GM23338 (cell line): ENCODE results near the gene TNF. TPM values are rescaled to one million over a fixed set of nuclear protein-coding genes. Genes with fewer than 3 reads are reported as not detected.

ENCODE experiments used
- ATAC-seq: fragments of 200-7000 bp; cut with Tn5 transposase; 3 replicates; pipeline ENCODE4 v1.9.1; 2020
- DNase-seq: peaks from one replicate; pipeline ENCODE4 v3.0.0-alpha.2; 2015; ENCODE audit warnings: low spot score
- H2AFZ ChIP-seq: fragments of 200-600 bp; sonication (generic); 2 replicates; pipeline ENCODE4 v1.8.0; 2016; ENCODE audit warnings: antibody characterized with exemption, mild to moderate bottlenecking, moderate library complexity
- H3F3A ChIP-seq: fragments of 200-600 bp; sonication (generic); replicated peaks from 2 replicates; pipeline ENCODE4 v1.8.0; 2017; ENCODE audit warnings: antibody characterized with exemption, mixed run types, low read depth
- H3K27ac ChIP-seq: fragments of 200-600 bp; sonication (generic); 2 replicates; pipeline ENCODE4 v1.6.1; 2016; ENCODE audit warnings: low read depth
- H3K27me3 ChIP-seq: fragments of 200-600 bp; sonication (generic); 2 replicates; pipeline ENCODE4 v1.8.0; 2016; ENCODE audit warnings: mild to moderate bottlenecking, mixed run types, moderate library complexity; ENCODE audit not compliant: insufficient read depth
- H3K36me3 ChIP-seq: fragments of 200-600 bp; sonication (generic); 2 replicates; pipeline ENCODE4 v1.8.0; 2016; ENCODE audit warnings: mild to moderate bottlenecking; ENCODE audit not compliant: insufficient read depth
- H3K4me1 ChIP-seq: fragments of 200-600 bp; sonication (generic); 2 replicates; pipeline ENCODE4 v1.8.0; 2016; ENCODE audit warnings: mild to moderate bottlenecking, moderate library complexity; ENCODE audit not compliant: insufficient read depth
- H3K4me2 ChIP-seq: fragments of 200-600 bp; sonication (generic); 2 replicates; pipeline ENCODE4 v1.7.1; 2017; ENCODE audit warnings: mixed run types
- H3K4me3 ChIP-seq: fragments of 200-600 bp; sonication (generic); 2 replicates; pipeline ENCODE4 v1.6.1; 2016; ENCODE audit warnings: mixed run types
- H3K79me2 ChIP-seq: fragments of 200-600 bp; sonication (generic); replicated peaks from 2 replicates; pipeline ENCODE4 v1.8.0; 2017; ENCODE audit warnings: mild to moderate bottlenecking; ENCODE audit not compliant: insufficient read depth
- H3K9me2 ChIP-seq: fragments of 200-600 bp; sonication (generic); 2 replicates; pipeline ENCODE4 v1.8.0; 2017; ENCODE audit not compliant: insufficient read depth
- H4K20me1 ChIP-seq: fragments of 200-600 bp; sonication (generic); replicated peaks from 2 replicates; pipeline ENCODE4 v1.8.0; 2017; ENCODE audit warnings: mild to moderate bottlenecking; ENCODE audit not compliant: insufficient read depth
- H3K27ac Mint-ChIP-seq: 2 replicates; pipeline ENCODE4 v1.8.0; 2020; ENCODE audit warnings: inconsistent platforms, mild to moderate bottlenecking, moderate library complexity, mixed read lengths
- H3K27me3 Mint-ChIP-seq: 3 replicates; pipeline ENCODE4 v1.8.0; 2022; ENCODE audit warnings: low read depth, mild to moderate bottlenecking, moderate library complexity, mixed read lengths, inconsistent platforms; ENCODE audit not compliant: insufficient read depth, poor library complexity
- H3K36me3 Mint-ChIP-seq: 3 replicates; pipeline ENCODE4 v1.8.0; 2021; ENCODE audit warnings: low read depth, mild to moderate bottlenecking, inconsistent platforms, moderate library complexity, mixed read lengths
- H3K4me1 Mint-ChIP-seq: 3 replicates; pipeline ENCODE4 v1.8.0; 2020; ENCODE audit warnings: mild to moderate bottlenecking, inconsistent platforms, mixed read lengths
- H3K4me3 Mint-ChIP-seq: 3 replicates; pipeline ENCODE4 v1.8.0; 2021; ENCODE audit warnings: moderate library complexity, mild to moderate bottlenecking, inconsistent platforms, mixed read lengths
- H3K9me3 Mint-ChIP-seq: 3 replicates; pipeline ENCODE4 v1.8.0; 2020; ENCODE audit warnings: moderate library complexity, mild to moderate bottlenecking, inconsistent platforms, mixed read lengths
- CREB1 ChIP-seq: fragments of 250-450 bp; sonication (Bioruptor Pico); IDR thresholded peaks from 2 replicates; pipeline ENCODE4 v1.5.0; 2020; ENCODE audit warnings: low read depth, mild to moderate bottlenecking, moderate library complexity
- EZH2 ChIP-seq: fragments of 200-600 bp; sonication (generic); IDR thresholded peaks from one replicate; pipeline ENCODE4 v1.8.0; 2017; ENCODE audit warnings: antibody characterized with exemption, mild to moderate bottlenecking, low read depth; ENCODE audit not compliant: unreplicated experiment
- EZH2phosphoT487 ChIP-seq: fragments of 200-600 bp; sonication (generic); IDR thresholded peaks from one replicate; pipeline ENCODE4 v1.8.1; 2018; ENCODE audit warnings: antibody characterized with exemption; ENCODE audit not compliant: unreplicated experiment
- JUNB ChIP-seq: IDR thresholded peaks from one replicate; pipeline ENCODE4 v1.6.1; 2016; ENCODE audit warnings: antibody characterized with exemption; ENCODE audit not compliant: unreplicated experiment
- NANOG ChIP-seq: IDR thresholded peaks from 2 replicates; pipeline ENCODE4 v1.6.1; 2016; ENCODE audit warnings: antibody characterized with exemption, borderline replicate concordance
- POLR2AphosphoS5 ChIP-seq: IDR thresholded peaks from 2 replicates; pipeline ENCODE4 v1.6.1; 2016; ENCODE audit warnings: antibody characterized with exemption, low read depth
- STAT1 ChIP-seq: IDR thresholded peaks from one replicate; pipeline ENCODE4 v1.6.1; 2016; ENCODE audit warnings: antibody characterized with exemption; ENCODE audit not compliant: unreplicated experiment
- ZNF114 ChIP-seq: fragments of 250-450 bp; sonication (Bioruptor Pico); IDR thresholded peaks from 2 replicates; pipeline ENCODE4 v1.5.0; 2020; ENCODE audit warnings: mild to moderate bottlenecking, moderate library complexity
- ZNF331 ChIP-seq: fragments of 250-450 bp; sonication (Bioruptor Pico); IDR thresholded peaks from 2 replicates; pipeline ENCODE4 v1.5.0; 2020; ENCODE audit warnings: low read depth, mild to moderate bottlenecking, moderate library complexity
- polyA plus RNA-seq: library from polyadenylated mRNA; unstranded; fragments of >200 nt; fragmentation: Nextera tagmentation; extraction: Ambion mirVana; gene quantifications from 2 replicates; pipeline ENCODE4 v1.2.1, GENCODE V29; 2016
- total RNA-seq: library from RNA; depleted of rRNA; stranded (reverse); fragments of >200 nt; shearing (Covaris generic); gene quantifications from 2 replicates; pipeline ENCODE4 v1.2.3, GENCODE V29; 2014
- TF ChIP-seq, protein P1 (sequence below): fragments of 250-450 bp; sonication (Bioruptor Pico); IDR thresholded peaks from 2 replicates; pipeline ENCODE4 v1.5.0; 2020; ENCODE audit warnings: mild to moderate bottlenecking, moderate library complexity
- TF ChIP-seq, protein P2 (sequence below): IDR thresholded peaks from one replicate; pipeline ENCODE4 v1.6.1; 2018; ENCODE audit warnings: antibody characterized with exemption; ENCODE audit not compliant: unreplicated experiment
- TF ChIP-seq, protein P3 (sequence below), 2 experiments: fragments of 200-600 bp in 1 of 2; sonication (generic) in 1 of 2; conservative IDR thresholded peaks; 2 replicates each; pipeline versions ENCODE4 v1.5.1 to v1.6.1; 2016 to 2017; ENCODE audit warnings: antibody characterized with exemption in 2 of 2, low read depth in 2 of 2, mild to moderate bottlenecking in 2 of 2, moderate library complexity in 1 of 2
- TF ChIP-seq, protein P4 (sequence below): IDR thresholded peaks from 2 replicates; pipeline ENCODE4 v1.6.1; 2016; ENCODE audit warnings: antibody characterized with exemption

TNF gene
- total and polyA plus RNA-seq, 2 experiments from 2014 or later = 0.11 TPM; not detected in 1

DNA sequence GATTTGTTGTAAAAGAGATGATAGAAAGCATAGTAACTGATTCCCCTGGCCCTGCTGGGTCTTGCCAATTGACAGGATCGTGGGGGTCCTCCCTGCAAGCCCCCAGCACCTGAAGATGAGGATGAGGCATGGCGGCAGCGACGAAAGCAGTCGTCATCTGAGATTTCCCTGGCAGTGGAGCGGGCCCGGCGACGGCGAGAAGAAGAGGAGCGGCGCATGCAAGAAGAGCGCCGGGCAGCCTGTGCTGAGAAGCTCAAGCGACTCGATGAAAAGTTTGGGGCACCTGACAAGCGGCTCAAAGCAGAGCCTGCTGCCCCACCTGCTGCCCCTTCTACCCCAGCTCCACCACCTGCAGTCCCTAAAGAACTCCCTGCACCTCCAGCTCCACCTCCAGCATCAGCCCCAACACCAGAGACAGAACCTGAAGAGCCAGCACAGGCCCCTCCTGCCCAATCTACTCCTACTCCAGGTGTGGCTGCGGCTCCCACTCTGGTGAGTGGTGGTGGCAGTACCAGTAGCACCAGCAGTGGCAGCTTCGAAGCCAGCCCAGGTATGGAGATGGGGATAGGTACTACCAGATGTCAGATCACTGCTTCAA, 52.4 kb downstream of the TNF start:
- Histone ChIP-seq H3K79me2 (peaks cover 61% of the 10 kb centered on the region), H3K4me3 (no peak overlapping the region), H4K20me1 (peaks cover 57% of the 10 kb centered on the region), H3F3A (peaks cover 51% of the 10 kb centered on the region), H3K36me3 (peaks cover 90% of the 10 kb centered on the region), H2AFZ (no peak overlapping the region), H3K27ac (no peak overlapping the region), H3K4me2 (no peak overlapping the region), H3K4me1 (peaks cover 2% of the 10 kb centered on the region; the same call in 1 of the 2 replicates), H3K9me2 (no peaks in the 10 kb centered on the region), H3K27me3 (no peaks in the 10 kb centered on the region)
- no peak for ATAC-seq
- Mint-ChIP-seq H3K4me3 (no peak overlapping the region; the same call in 2 of the 3 replicates), H3K27me3 (peaks cover 13% of the 10 kb centered on the region), H3K36me3 (peaks cover 99% of the 10 kb centered on the region), H3K4me1 (peaks cover under 1% of the 10 kb centered on the region; the same call in 2 of the 3 replicates), H3K27ac (no peak overlapping the region), H3K9me3 (no peaks in the 10 kb centered on the region; the same call in 2 of the 3 replicates)
- TF ChIP-seq CREB1 (CRISPR knock-in tag) = no peak
- no peak for TF ChIP-seq POLR2AphosphoS5
- TF ChIP-seq, protein P1, sequence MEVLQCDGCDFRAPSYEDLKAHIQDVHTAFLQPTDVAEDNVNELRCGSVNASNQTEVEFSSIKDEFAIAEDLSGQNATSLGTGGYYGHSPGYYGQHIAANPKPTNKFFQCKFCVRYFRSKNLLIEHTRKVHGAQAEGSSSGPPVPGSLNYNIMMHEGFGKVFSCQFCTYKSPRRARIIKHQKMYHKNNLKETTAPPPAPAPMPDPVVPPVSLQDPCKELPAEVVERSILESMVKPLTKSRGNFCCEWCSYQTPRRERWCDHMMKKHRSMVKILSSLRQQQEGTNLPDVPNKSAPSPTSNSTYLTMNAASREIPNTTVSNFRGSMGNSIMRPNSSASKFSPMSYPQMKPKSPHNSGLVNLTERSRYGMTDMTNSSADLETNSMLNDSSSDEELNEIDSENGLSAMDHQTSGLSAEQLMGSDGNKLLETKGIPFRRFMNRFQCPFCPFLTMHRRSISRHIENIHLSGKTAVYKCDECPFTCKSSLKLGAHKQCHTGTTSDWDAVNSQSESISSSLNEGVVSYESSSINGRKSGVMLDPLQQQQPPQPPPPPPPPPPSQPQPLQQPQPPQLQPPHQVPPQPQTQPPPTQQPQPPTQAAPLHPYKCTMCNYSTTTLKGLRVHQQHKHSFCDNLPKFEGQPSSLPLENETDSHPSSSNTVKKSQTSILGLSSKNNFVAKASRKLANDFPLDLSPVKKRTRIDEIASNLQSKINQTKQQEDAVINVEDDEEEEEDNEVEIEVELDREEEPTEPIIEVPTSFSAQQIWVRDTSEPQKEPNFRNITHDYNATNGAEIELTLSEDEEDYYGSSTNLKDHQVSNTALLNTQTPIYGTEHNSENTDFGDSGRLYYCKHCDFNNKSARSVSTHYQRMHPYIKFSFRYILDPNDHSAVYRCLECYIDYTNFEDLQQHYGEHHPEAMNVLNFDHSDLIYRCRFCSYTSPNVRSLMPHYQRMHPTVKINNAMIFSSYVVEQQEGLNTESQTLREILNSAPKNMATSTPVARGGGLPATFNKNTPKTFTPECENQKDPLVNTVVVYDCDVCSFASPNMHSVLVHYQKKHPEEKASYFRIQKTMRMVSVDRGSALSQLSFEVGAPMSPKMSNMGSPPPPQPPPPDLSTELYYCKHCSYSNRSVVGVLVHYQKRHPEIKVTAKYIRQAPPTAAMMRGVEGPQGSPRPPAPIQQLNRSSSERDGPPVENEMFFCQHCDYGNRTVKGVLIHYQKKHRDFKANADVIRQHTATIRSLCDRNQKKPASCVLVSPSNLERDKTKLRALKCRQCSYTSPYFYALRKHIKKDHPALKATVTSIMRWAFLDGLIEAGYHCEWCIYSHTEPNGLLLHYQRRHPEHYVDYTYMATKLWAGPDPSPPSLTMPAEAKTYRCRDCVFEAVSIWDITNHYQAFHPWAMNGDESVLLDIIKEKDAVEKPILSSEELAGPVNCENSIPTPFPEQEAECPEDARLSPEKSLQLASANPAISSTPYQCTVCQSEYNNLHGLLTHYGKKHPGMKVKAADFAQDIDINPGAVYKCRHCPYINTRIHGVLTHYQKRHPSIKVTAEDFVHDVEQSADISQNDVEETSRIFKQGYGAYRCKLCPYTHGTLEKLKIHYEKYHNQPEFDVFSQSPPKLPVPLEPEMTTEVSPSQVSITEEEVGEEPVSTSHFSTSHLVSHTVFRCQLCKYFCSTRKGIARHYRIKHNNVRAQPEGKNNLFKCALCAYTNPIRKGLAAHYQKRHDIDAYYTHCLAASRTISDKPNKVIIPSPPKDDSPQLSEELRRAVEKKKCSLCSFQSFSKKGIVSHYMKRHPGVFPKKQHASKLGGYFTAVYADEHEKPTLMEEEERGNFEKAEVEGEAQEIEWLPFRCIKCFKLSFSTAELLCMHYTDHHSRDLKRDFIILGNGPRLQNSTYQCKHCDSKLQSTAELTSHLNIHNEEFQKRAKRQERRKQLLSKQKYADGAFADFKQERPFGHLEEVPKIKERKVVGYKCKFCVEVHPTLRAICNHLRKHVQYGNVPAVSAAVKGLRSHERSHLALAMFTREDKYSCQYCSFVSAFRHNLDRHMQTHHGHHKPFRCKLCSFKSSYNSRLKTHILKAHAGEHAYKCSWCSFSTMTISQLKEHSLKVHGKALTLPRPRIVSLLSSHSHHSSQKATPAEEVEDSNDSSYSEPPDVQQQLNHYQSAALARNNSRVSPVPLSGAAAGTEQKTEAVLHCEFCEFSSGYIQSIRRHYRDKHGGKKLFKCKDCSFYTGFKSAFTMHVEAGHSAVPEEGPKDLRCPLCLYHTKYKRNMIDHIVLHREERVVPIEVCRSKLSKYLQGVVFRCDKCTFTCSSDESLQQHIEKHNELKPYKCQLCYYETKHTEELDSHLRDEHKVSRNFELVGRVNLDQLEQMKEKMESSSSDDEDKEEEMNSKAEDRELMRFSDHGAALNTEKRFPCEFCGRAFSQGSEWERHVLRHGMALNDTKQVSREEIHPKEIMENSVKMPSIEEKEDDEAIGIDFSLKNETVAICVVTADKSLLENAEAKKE (CRISPR knock-in tag) = no peak
- no peak for TF ChIP-seq ZNF331 (CRISPR knock-in tag)
- TF ChIP-seq, protein P2, sequence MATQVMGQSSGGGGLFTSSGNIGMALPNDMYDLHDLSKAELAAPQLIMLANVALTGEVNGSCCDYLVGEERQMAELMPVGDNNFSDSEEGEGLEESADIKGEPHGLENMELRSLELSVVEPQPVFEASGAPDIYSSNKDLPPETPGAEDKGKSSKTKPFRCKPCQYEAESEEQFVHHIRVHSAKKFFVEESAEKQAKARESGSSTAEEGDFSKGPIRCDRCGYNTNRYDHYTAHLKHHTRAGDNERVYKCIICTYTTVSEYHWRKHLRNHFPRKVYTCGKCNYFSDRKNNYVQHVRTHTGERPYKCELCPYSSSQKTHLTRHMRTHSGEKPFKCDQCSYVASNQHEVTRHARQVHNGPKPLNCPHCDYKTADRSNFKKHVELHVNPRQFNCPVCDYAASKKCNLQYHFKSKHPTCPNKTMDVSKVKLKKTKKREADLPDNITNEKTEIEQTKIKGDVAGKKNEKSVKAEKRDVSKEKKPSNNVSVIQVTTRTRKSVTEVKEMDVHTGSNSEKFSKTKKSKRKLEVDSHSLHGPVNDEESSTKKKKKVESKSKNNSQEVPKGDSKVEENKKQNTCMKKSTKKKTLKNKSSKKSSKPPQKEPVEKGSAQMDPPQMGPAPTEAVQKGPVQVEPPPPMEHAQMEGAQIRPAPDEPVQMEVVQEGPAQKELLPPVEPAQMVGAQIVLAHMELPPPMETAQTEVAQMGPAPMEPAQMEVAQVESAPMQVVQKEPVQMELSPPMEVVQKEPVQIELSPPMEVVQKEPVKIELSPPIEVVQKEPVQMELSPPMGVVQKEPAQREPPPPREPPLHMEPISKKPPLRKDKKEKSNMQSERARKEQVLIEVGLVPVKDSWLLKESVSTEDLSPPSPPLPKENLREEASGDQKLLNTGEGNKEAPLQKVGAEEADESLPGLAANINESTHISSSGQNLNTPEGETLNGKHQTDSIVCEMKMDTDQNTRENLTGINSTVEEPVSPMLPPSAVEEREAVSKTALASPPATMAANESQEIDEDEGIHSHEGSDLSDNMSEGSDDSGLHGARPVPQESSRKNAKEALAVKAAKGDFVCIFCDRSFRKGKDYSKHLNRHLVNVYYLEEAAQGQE = no peak
- no peak for TF ChIP-seq NANOG
- TF ChIP-seq ZNF114 = no peak
- no peak for TF ChIP-seq EZH2
- no peak for TF ChIP-seq EZH2phosphoT487
- TF ChIP-seq STAT1 = no peak
- TF ChIP-seq JUNB = no peak
- TF ChIP-seq, protein P3, sequence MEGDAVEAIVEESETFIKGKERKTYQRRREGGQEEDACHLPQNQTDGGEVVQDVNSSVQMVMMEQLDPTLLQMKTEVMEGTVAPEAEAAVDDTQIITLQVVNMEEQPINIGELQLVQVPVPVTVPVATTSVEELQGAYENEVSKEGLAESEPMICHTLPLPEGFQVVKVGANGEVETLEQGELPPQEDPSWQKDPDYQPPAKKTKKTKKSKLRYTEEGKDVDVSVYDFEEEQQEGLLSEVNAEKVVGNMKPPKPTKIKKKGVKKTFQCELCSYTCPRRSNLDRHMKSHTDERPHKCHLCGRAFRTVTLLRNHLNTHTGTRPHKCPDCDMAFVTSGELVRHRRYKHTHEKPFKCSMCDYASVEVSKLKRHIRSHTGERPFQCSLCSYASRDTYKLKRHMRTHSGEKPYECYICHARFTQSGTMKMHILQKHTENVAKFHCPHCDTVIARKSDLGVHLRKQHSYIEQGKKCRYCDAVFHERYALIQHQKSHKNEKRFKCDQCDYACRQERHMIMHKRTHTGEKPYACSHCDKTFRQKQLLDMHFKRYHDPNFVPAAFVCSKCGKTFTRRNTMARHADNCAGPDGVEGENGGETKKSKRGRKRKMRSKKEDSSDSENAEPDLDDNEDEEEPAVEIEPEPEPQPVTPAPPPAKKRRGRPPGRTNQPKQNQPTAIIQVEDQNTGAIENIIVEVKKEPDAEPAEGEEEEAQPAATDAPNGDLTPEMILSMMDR (conservative IDR thresholded peaks at IDR 0.05; ENCODE audit: low read depth in 2 of 2) = no peak
- TF ChIP-seq, protein P4, sequence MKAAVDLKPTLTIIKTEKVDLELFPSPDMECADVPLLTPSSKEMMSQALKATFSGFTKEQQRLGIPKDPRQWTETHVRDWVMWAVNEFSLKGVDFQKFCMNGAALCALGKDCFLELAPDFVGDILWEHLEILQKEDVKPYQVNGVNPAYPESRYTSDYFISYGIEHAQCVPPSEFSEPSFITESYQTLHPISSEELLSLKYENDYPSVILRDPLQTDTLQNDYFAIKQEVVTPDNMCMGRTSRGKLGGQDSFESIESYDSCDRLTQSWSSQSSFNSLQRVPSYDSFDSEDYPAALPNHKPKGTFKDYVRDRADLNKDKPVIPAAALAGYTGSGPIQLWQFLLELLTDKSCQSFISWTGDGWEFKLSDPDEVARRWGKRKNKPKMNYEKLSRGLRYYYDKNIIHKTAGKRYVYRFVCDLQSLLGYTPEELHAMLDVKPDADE = no peak
- DNase-seq = no peak
